Measurements from ENCODE around the gene GCN1. TPM values are rescaled to one million over a fixed set of nuclear protein-coding genes. Genes with fewer than 3 reads are reported as not detected.

Gene GCN1
- total RNA-seq, 2 experiments from 2014 or later = 217 to 343 TPM

- ChIA-PET CTCF (ENCODE audit: unreplicated experiment) (interaction anchor here (0.6 kb wide), 1 partner anchor 15 kb away, joined by 3 read pairs; no protein-coding TSS in a partner anchor), POLR2A (interaction anchor here (0.5 to 1.0 kb wide), 2 partner anchors 15 to 20 kb away, joined by 3 to 6 read pairs; no protein-coding TSS in a partner anchor)
- Histone ChIP-seq H2AFZ (ENCODE audit: low read length) (no peak overlapping the region), H3K9me2 (ENCODE audit: insufficient read depth, low read length) (no peaks in the 10 kb centered on the region), H3K4me3 (ENCODE audit: low read depth, low read length, poor library complexity, severe bottlenecking) (no peak overlapping the region), H3K4me2 (ENCODE audit: low read length) (no peak overlapping the region), H3K4me1 (ENCODE audit: insufficient read depth, low read length, poor library complexity, severe bottlenecking) (peaks cover 33% of the 10 kb centered on the region), H3K27ac (ENCODE audit: low read depth, low read length, poor library complexity, severe bottlenecking) (peak overlapping the region; percentile 92), H4K20me1 (ENCODE audit: insufficient read depth, low read length) (no peaks in the 10 kb centered on the region), H3K9me3 (ENCODE audit: low read length) (no peaks in the 10 kb centered on the region), H3K79me2 (ENCODE audit: insufficient read depth, low read depth, low read length) (no peaks in the 10 kb centered on the region), H3K36me3 (ENCODE audit: insufficient read depth, low read length) (peaks cover 96% of the 10 kb centered on the region)
- intact Hi-C loops (cut with micrococcal nuclease; ENCODE audit: unreplicated experiment) = loop anchor here (5.0 kb wide), 1 partner anchor 33 kb away; no protein-coding TSS in a partner anchor
- no peak for TF ChIP-seq EZH2phosphoT487 (IDR thresholded peaks at IDR 0.05; ENCODE audit: borderline replicate concordance, low read depth, low read length)
- no peak for TF ChIP-seq CTCF (conservative IDR thresholded peaks at IDR 0.05; ENCODE audit: low read length)
- DNase-seq (ENCODE audit: low spot score) = no peak
- BruUV-seq (replicated peaks) = no TSS peak
These were observed 60.1 kb downstream of the GCN1 start for GRCh38 chr12:120134307-120134980.

- POLR2A ChIA-PET = interaction anchor here (0.6 to 3.5 kb wide), 12 partner anchors 10 to 192 kb away, joined by 3 to 48 read pairs (median 4); partner anchors contain the start of genes RAB35 and RPLP0
- no peaks in the 10 kb centered on the region for H4K20me1 ChIP-seq (ENCODE audit: insufficient read depth, low read length)
- no peak overlapping the region for H2AFZ ChIP-seq (ENCODE audit: low read length)
- peak; percentile 83 for DNase-seq (ENCODE audit: low spot score)
- no peaks in the 10 kb centered on the region for H3K9me2 ChIP-seq (ENCODE audit: insufficient read depth, low read length)
- no TSS peak for BruUV-seq (replicated peaks)
- intact Hi-C loops (cut with micrococcal nuclease; ENCODE audit: unreplicated experiment) = loop anchor here (1.0 to 5.0 kb wide), 3 partner anchors 11 to 46 kb away; no protein-coding TSS in a partner anchor
- H3K36me3 ChIP-seq (ENCODE audit: insufficient read depth, low read length) = peaks cover 95% of the 10 kb centered on the region
- H3K4me2 ChIP-seq (ENCODE audit: low read length) = peak overlapping the region; percentile 81
- H3K4me1 ChIP-seq (ENCODE audit: insufficient read depth, low read length, poor library complexity, severe bottlenecking) = peaks cover 33% of the 10 kb centered on the region
- peak overlapping the region; percentile 92 for H3K27ac ChIP-seq (ENCODE audit: low read depth, low read length, poor library complexity, severe bottlenecking)
- H3K9me3 ChIP-seq (ENCODE audit: low read length) = no peaks in the 10 kb centered on the region
- CTCF ChIA-PET (ENCODE audit: unreplicated experiment) = interaction anchor here (0.5 to 0.9 kb wide), 2 partner anchors 20 to 22 kb away, joined by 3 read pairs; no protein-coding TSS in a partner anchor
- H3K79me2 ChIP-seq (ENCODE audit: insufficient read depth, low read depth, low read length) = no peaks in the 10 kb centered on the region
- H3K4me3 ChIP-seq (ENCODE audit: low read depth, low read length, poor library complexity, severe bottlenecking) = peak overlapping the region; percentile 39
- no peak for TF ChIP-seq CTCF (conservative IDR thresholded peaks at IDR 0.05; ENCODE audit: low read length)
- TF ChIP-seq EZH2phosphoT487 (IDR thresholded peaks at IDR 0.05; ENCODE audit: borderline replicate concordance, low read depth, low read length) = no peak
These were observed 61.6 kb downstream of the GCN1 start for GRCh38 chr12:120132863-120133385.

All from OCI-LY7 (cell line).